HUES48 (cell line): ENCODE data around the gene NPTXR.

Experiments used
- H3K27ac ChIP-seq: one replicate; pipeline ENCODE4 v1.7.0; 2013; ENCODE audit warnings: low read depth, low read length, inconsistent platforms
- H3K27me3 ChIP-seq: 2 replicates; pipeline ENCODE4 v1.6.1; 2013; ENCODE audit warnings: mild to moderate bottlenecking, low read length; ENCODE audit not compliant: control insufficient read depth, insufficient read depth
- H3K36me3 ChIP-seq: 2 replicates; pipeline ENCODE4 v1.6.1; 2013; ENCODE audit warnings: low read length; ENCODE audit not compliant: control insufficient read depth, insufficient read depth
- H3K4me1 ChIP-seq: 2 replicates; pipeline ENCODE4 v1.6.1; 2013; ENCODE audit warnings: mild to moderate bottlenecking, low read length; ENCODE audit not compliant: control insufficient read depth, insufficient read depth
- H3K4me3 ChIP-seq: 2 replicates; pipeline ENCODE4 v1.5.1; 2013; ENCODE audit warnings: mild to moderate bottlenecking, low read depth, low read length
- H3K9ac ChIP-seq: 2 replicates; pipeline ENCODE4 v1.6.1; 2013; ENCODE audit warnings: mild to moderate bottlenecking, low read depth, low read length, moderate library complexity
- H3K9me3 ChIP-seq: 2 replicates; pipeline ENCODE4 v1.6.1; 2013; ENCODE audit warnings: low read length; ENCODE audit not compliant: control insufficient read depth, insufficient read depth

The NPTXR gene

GRCh38 chr22:38776086-38776485, 67.7 kb downstream of the NPTXR start:
- Histone ChIP-seq H3K9me3 (no peaks in the 10 kb centered on the region), H3K27ac (no peak overlapping the region), H3K27me3 (no peaks in the 10 kb centered on the region), H3K4me3 (no peak overlapping the region), H3K9ac (no peak overlapping the region), H3K4me1 (no peaks in the 10 kb centered on the region), H3K36me3 (no peaks in the 10 kb centered on the region)

GRCh38 chr22:38775656-38776055, 68.2 kb downstream of the NPTXR start:
- Histone ChIP-seq H3K27me3 (no peaks in the 10 kb centered on the region), H3K4me3 (no peak overlapping the region), H3K36me3 (no peaks in the 10 kb centered on the region), H3K27ac (no peak overlapping the region), H3K9me3 (no peaks in the 10 kb centered on the region), H3K4me1 (no peaks in the 10 kb centered on the region), H3K9ac (no peak overlapping the region)

DNA sequence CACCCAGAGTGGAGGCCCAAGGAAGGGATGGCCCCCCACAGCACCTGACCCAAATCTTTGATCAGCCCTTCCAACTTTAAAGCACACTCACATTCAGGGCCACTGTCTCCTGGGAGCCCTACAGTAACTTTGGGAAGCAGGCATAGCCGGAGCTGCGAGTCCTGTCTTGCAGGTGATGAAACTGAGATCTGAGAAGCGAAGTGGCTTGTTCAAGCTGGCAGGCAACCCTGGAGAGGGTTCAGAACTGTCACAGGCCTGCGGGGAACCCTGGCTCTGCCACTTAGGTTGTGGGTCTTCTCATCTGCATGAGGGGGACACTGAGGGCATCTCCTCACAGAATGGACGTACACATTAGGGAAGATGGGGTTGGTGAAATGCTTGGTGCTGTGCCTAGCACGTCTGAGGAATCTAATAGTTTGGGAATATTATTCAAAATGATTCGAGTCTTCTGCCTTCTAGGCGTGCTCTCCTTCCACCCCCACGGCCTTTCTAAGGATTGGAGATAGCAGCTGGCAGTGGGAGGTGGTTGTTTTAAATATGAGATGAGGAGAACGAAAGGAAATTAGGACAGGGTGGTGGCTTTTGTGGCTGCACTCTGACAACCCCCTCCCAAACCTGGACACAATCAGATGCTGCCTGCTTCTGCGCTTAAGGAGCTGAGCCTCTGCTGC, 69.2 kb downstream of the NPTXR start:
- Histone ChIP-seq H3K9ac (no peak overlapping the region), H3K27me3 (no peaks in the 10 kb centered on the region), H3K4me1 (no peaks in the 10 kb centered on the region), H3K9me3 (no peaks in the 10 kb centered on the region), H3K27ac (no peak overlapping the region), H3K4me3 (no peak overlapping the region), H3K36me3 (no peaks in the 10 kb centered on the region)

DNA sequence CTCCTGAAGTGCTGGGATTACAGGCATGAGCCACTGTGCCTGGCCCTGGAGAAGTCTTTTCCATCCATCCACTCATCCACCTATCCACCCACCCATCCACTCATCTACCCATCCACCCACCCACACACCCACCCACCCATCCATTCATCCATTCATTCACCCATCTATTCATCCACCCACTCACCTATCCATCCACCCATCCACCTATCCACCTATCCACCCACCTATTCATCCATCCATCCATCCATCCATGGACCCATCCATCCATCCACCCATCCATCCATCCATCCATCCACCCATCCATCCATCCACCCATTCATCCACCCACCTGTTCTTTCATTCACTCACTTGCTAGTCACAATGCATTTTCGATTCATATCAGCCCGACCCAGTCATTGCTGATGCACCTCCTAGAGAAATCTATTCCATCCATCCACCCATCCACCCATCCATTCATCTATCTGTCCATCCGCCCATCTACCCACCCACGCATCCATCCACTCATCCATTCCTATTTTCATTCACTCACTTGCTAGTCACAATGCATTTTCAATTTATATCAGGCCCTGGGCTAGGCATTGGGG, 70.4 kb downstream of the NPTXR start:
- Histone ChIP-seq H3K27ac (no peak overlapping the region), H3K27me3 (no peaks in the 10 kb centered on the region), H3K9me3 (no peaks in the 10 kb centered on the region), H3K9ac (no peak overlapping the region), H3K36me3 (no peaks in the 10 kb centered on the region), H3K4me1 (no peaks in the 10 kb centered on the region), H3K4me3 (no peak overlapping the region)

DNA sequence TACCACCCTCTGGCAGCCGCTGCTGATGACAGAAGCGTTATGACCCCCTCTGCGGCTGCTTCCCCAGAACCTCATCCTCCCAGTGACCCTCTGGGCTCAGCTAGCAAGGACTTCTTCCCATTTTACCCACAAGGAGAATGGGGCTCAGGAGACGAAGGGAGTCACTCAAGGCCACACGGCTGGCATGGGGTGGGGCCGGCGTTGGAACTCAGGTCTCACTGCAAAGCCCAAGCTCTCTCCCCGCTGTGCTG, 71.3 kb downstream of the NPTXR start:
- no peaks in the 10 kb centered on the region for H3K9me3 ChIP-seq
- H3K27ac ChIP-seq: no peak overlapping the region
- H3K27me3 ChIP-seq: no peaks in the 10 kb centered on the region
- no peak overlapping the region for H3K4me3 ChIP-seq
- no peaks in the 10 kb centered on the region for H3K4me1 ChIP-seq
- no peak overlapping the region for H3K9ac ChIP-seq
- H3K36me3 ChIP-seq: no peaks in the 10 kb centered on the region

GRCh38 chr22:38770257-38770949, 73.4 kb downstream of the NPTXR start:
- H3K4me1 ChIP-seq: no peaks in the 10 kb centered on the region
- H3K27me3 ChIP-seq: no peaks in the 10 kb centered on the region
- no peak overlapping the region for H3K4me3 ChIP-seq
- H3K9me3 ChIP-seq: no peaks in the 10 kb centered on the region
- no peaks in the 10 kb centered on the region for H3K36me3 ChIP-seq
- no peak overlapping the region for H3K27ac ChIP-seq
- H3K9ac ChIP-seq: no peak overlapping the region
